Endothelial cell of umbilical vein (primary cell): ENCODE results near the gene EDARADD. TPM values are rescaled to one million over a fixed set of nuclear protein-coding genes. Genes with fewer than 3 reads are reported as not detected.

Source experiments
- BruUV-seq: library from RNA; stranded (reverse); fragments of 400-500 nt; replicated peaks from 2 replicates; lab custom pipeline; 2021; lab: Mats Ljungman, UMichigan
- CTCF ChIA-PET: fragments of 300-600, 350-600 bp; sonication (Branson Sonifier 250); formaldehyde crosslinking; loops from one replicate; lab custom pipeline; 2021; ENCODE audit warnings: antibody characterized with exemption, inconsistent platforms; lab: Charles Lee
- POLR2A ChIA-PET: fragments of 300-600, 350-600 bp; sonication (Branson Sonifier 250); formaldehyde crosslinking; loops from one replicate; lab custom pipeline; 2021; ENCODE audit warnings: antibody characterized with exemption, inconsistent platforms; lab: Charles Lee
- DNase-seq: peaks from one replicate; pipeline ENCODE4 v3.0.0-alpha.2; 2011; ENCODE audit warnings: low read depth, low spot score
- FAIRE-seq: peaks from 2 replicates; lab custom pipeline; 2011; peaks lifted over from hg19 to GRCh38; lab: Jason Lieb, UNC
- H2AFZ ChIP-seq: 2 replicates; pipeline ENCODE4 v1.6.0; 2012; ENCODE audit warnings: low read depth, low read length, control low read depth, inconsistent platforms
- H3K27ac ChIP-seq: 2 replicates; pipeline ENCODE4 v1.5.1; 2011; ENCODE audit warnings: low read depth, mild to moderate bottlenecking, control low read depth, low read length, moderate library complexity; ENCODE audit not compliant: insufficient read depth
- H3K27me3 ChIP-seq, 2 experiments: 2 replicates each; pipeline versions ENCODE4 v1.6.0 to v1.6.1; 2011; ENCODE audit warnings: low read length in 2 of 2, mixed read lengths in 1 of 2; ENCODE audit not compliant: control insufficient read depth in 2 of 2, insufficient read depth in 2 of 2
- H3K36me3 ChIP-seq, 2 experiments: 2 replicates in 1 of 2; 3 replicates in 1 of 2; pipeline ENCODE4 v1.5.1; 2011; ENCODE audit warnings: low read length in 2 of 2, mild to moderate bottlenecking in 1 of 2, moderate library complexity in 1 of 2; ENCODE audit not compliant: control insufficient read depth in 2 of 2, insufficient read depth in 2 of 2; ENCODE audit errors: extremely low read depth in 1 of 2
- H3K4me1 ChIP-seq: 3 replicates; pipeline ENCODE4 v1.5.1; 2011; ENCODE audit warnings: mild to moderate bottlenecking, low read length; ENCODE audit not compliant: control insufficient read depth, insufficient read depth; ENCODE audit errors: extremely low read depth
- H3K4me2 ChIP-seq: 2 replicates; pipeline ENCODE4 v1.6.1; 2011; ENCODE audit warnings: low read length, control low read depth, mixed read lengths; ENCODE audit not compliant: insufficient read depth
- H3K4me3 ChIP-seq, 3 experiments: fragments of 200-600 bp in 1 of 3; sonication (generic), shearing (Covaris generic) in 1 of 3; replicated peaks in 1 of 3; 2 replicates each; pipeline ENCODE4 v1.5.1; 2011 to 2016; ENCODE audit warnings: control low read depth in 3 of 3, low read length in 3 of 3, mild to moderate bottlenecking in 2 of 3, inconsistent platforms in 1 of 3, low read depth in 1 of 3, moderate library complexity in 1 of 3; ENCODE audit not compliant: insufficient read depth in 1 of 3
- H3K79me2 ChIP-seq: 2 replicates; pipeline ENCODE4 v1.6.0; 2012; ENCODE audit warnings: low read length, inconsistent platforms; ENCODE audit not compliant: control insufficient read depth, insufficient read depth
- H3K9ac ChIP-seq: replicated peaks from 2 replicates; pipeline ENCODE3; 2011; ENCODE audit warnings: low read length, control low read depth; ENCODE audit not compliant: insufficient read depth; ENCODE audit errors: extremely low read depth
- H3K9me1 ChIP-seq: replicated peaks from 3 replicates; pipeline ENCODE4 v1.6.0; 2011; ENCODE audit warnings: mild to moderate bottlenecking, low read length; ENCODE audit not compliant: control insufficient read depth, insufficient read depth; ENCODE audit errors: extremely low read depth
- H3K9me3 ChIP-seq: replicated peaks from 2 replicates; pipeline ENCODE4 v1.5.1; 2012; ENCODE audit warnings: low read length, inconsistent platforms; ENCODE audit not compliant: control insufficient read depth, insufficient read depth
- H4K20me1 ChIP-seq: replicated peaks from 2 replicates; pipeline ENCODE3; 2011; ENCODE audit warnings: mild to moderate bottlenecking, low read length; ENCODE audit not compliant: control insufficient read depth, insufficient read depth; ENCODE audit errors: extremely low read depth
- CTCF ChIP-seq, 2 donors: IDR thresholded peaks; 1 replicate in 1 of 2; 2 replicates in 1 of 2; pipeline ENCODE4 v1.5.1; 2011; ENCODE audit warnings: low read length in 2 of 2, mild to moderate bottlenecking in 2 of 2, moderate library complexity in 2 of 2, control low read depth in 1 of 2, inconsistent platforms in 1 of 2, low read depth in 1 of 2; ENCODE audit not compliant: insufficient read depth in 1 of 2; ENCODE audit errors: extremely low read depth in 1 of 2
- EZH2 ChIP-seq: IDR thresholded peaks from 2 replicates; pipeline ENCODE4 v1.6.1; 2012; ENCODE audit warnings: borderline replicate concordance, low read depth, mild to moderate bottlenecking, moderate library complexity, low read length, inconsistent platforms; ENCODE audit not compliant: severe bottlenecking
- FOS ChIP-seq: IDR thresholded peaks from 2 replicates; pipeline ENCODE4 v1.6.1; 2011; ENCODE audit warnings: mild to moderate bottlenecking, low read length, moderate library complexity, borderline replicate concordance; ENCODE audit not compliant: insufficient read depth
- GATA2 ChIP-seq: IDR thresholded peaks from 2 replicates; pipeline ENCODE4 v1.7.0; 2011; ENCODE audit warnings: low read depth, mild to moderate bottlenecking, moderate library complexity, mixed read lengths, low read length; ENCODE audit not compliant: insufficient read length, insufficient read depth
- JUN ChIP-seq: IDR thresholded peaks from 2 replicates; pipeline ENCODE4 v1.6.1; 2011; ENCODE audit warnings: borderline replicate concordance, low read depth; ENCODE audit not compliant: insufficient read length, insufficient read depth
- MAX ChIP-seq: IDR thresholded peaks from 2 replicates; pipeline ENCODE4 v1.6.1; 2011; ENCODE audit not compliant: insufficient read depth, insufficient read length
- MYC ChIP-seq: IDR thresholded peaks from one replicate; pipeline ENCODE4 v1.6.1; 2011; ENCODE audit warnings: mild to moderate bottlenecking, low read depth, low read length
- POLR2A ChIP-seq: IDR thresholded peaks from 2 replicates; pipeline ENCODE4 v1.6.1; 2012; ENCODE audit warnings: low read depth, mild to moderate bottlenecking, control low read depth, low read length
- POLR2AphosphoS5 ChIP-seq: IDR thresholded peaks from 2 replicates; pipeline ENCODE4 v1.6.1; 2012; ENCODE audit warnings: low read depth, mild to moderate bottlenecking, control low read depth, low read length, moderate library complexity; ENCODE audit not compliant: insufficient read depth
- dilution Hi-C: fragments of 300-500 bp; cut with MboI; formaldehyde crosslinking; loops from one replicate; pipeline ENCODE4 v1.15.0; 2019; ENCODE audit warnings: low sequenced_read_pairs; ENCODE audit not compliant: extremely low pct_ligation_motif_present
- intact Hi-C: fragments of 100-400 bp; cut with micrococcal nuclease; formaldehyde crosslinking; loops from one replicate; pipeline ENCODE4 v1.10.0; 2022
- polyA plus RNA-seq, 4 experiments: library from polyadenylated mRNA; depleted of rRNA in 3 of 4; stranded (reverse) in 3 of 4; unstranded in 1 of 4; fragments of >200 nt; gene quantifications; 2 replicates each; pipeline versions ENCODE4 v1.2.1 to v1.2.3, GENCODE V29; 2011 to 2012; ENCODE audit warnings: missing spikeins in 1 of 4
- total RNA-seq: library from RNA; stranded (reverse); gene quantifications from 2 replicates; pipeline ENCODE4 v1.2.3, GENCODE V29; 2021

EDARADD gene
- total and polyA plus RNA-seq, 2 donors (not counting 3 experiments of a cell fraction or from before 2014, with no cell fraction given): not detected

DNA sequence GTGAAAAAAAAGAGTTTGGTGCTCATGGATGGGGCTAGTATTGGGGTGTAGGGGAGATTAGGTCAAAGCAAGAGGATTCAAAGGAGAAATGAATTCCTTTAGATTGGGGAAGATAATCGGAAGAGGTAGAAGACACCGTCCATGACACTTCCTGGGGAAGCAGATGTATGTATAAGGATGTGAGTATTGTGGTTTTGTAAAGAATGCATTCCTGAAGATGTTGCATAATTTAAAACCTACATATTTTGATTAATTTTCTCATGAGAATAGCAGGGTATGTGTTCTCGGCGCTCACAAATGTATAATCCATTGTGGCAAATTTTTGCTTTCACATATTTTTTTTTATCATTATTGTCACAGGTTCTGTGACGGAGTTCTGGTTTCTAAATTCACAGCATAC, 124.2 kb downstream of the EDARADD start:
- H3K9me1 ChIP-seq: no peaks in the 10 kb centered on the region
- no peaks in the 10 kb centered on the region for H3K36me3 ChIP-seq
- H3K27me3 ChIP-seq: peaks cover 0 to 5% of the 10 kb centered on the region in 2 experiments
- TF ChIP-seq GATA2 (no peak), JUN (no peak), CTCF (IDR thresholded peaks at IDR 0.05; ENCODE audit: extremely low read depth in 1 of 2, insufficient read depth in 1 of 2, low read depth in 1 of 2, low read length in 2 of 2) (no peak), EZH2 (no peak), MYC (no peak), FOS (no peak), POLR2A (no peak), MAX (no peak), POLR2AphosphoS5 (no peak)
- no peaks in the 10 kb centered on the region for H4K20me1 ChIP-seq
- ChIA-PET CTCF (no interaction called here), POLR2A (no interaction called here)
- H3K27ac ChIP-seq: no peak overlapping the region
- no peak for FAIRE-seq
- H3K9ac ChIP-seq: no peak overlapping the region
- no peak overlapping the region for H3K4me3 ChIP-seq
- DNase-seq: no peak
- dilution Hi-C loops: no loop called here
- H2AFZ ChIP-seq: no peak overlapping the region
- no peaks in the 10 kb centered on the region for H3K4me1 ChIP-seq
- H3K79me2 ChIP-seq: no peaks in the 10 kb centered on the region
- no TSS peak for BruUV-seq
- intact Hi-C loops: no loop called here
- H3K4me2 ChIP-seq: no peak overlapping the region
- no peaks in the 10 kb centered on the region for H3K9me3 ChIP-seq
